HepG2 (cell line): Measurements from ENCODE around the gene RNF175. TPM values are rescaled to one million over a fixed set of nuclear protein-coding genes. Genes with fewer than 3 reads are reported as not detected.

ENCODE experiments used
- ATAC-seq: fragments of 200-7000 bp; cut with Tn5 transposase; 3 replicates; pipeline ENCODE4 v1.9.1; 2020; ENCODE audit warnings: mild to moderate bottlenecking, moderate library complexity
- BruUV-seq: library from RNA; stranded (reverse); fragments of 400-500 nt; replicated peaks from 2 replicates; lab custom pipeline; 2021; lab: Mats Ljungman, UMichigan
- CTCF ChIA-PET: fragments of 300-600 bp; formaldehyde crosslinking; extraction: SDS; loops from one replicate; lab custom pipeline; 2021; ENCODE audit warnings: low total read pairs, inconsistent platforms, low intra/inter-chr PET ratio; lab: Yijun Ruan, JAX
- POLR2A ChIA-PET: fragments of 350-600 bp; sonication (Branson Sonifier 250); formaldehyde crosslinking; loops from one replicate; lab custom pipeline; 2020; ENCODE audit warnings: antibody characterized with exemption, inconsistent platforms; lab: Yijun Ruan, JAX
- DNase-seq: peaks from one replicate; pipeline ENCODE4 v3.0.0-alpha.2; 2015; ENCODE audit warnings: low spot score
- FAIRE-seq: peaks from 3 replicates; lab custom pipeline; 2011; peaks lifted over from hg19 to GRCh38; lab: Jason Lieb, UNC
- H2AFZ ChIP-seq: one replicate; pipeline ENCODE4 v1.6.1; 2011; ENCODE audit warnings: low read length, inconsistent platforms
- H3K27ac ChIP-seq: fragments of 300-600 bp; 3 replicates; pipeline ENCODE4 v1.8.0; 2011; ENCODE audit warnings: mixed run types, mild to moderate bottlenecking, mixed read lengths, low read length, inconsistent platforms; ENCODE audit not compliant: insufficient read depth; ENCODE audit errors: extremely low read length
- H3K27me3 ChIP-seq, 2 experiments: fragments of 200-600 bp in 1 of 2; 2 replicates in 1 of 2; 3 replicates in 1 of 2; pipeline versions ENCODE4 v1.6.0 to v1.8.0; 2011; ENCODE audit warnings: low read length in 2 of 2, mild to moderate bottlenecking in 2 of 2, moderate library complexity in 2 of 2, inconsistent platforms in 1 of 2; ENCODE audit not compliant: insufficient read depth in 2 of 2, control insufficient read depth in 1 of 2
- H3K36me3 ChIP-seq, 2 experiments: fragments of 200-600 bp in 1 of 2; replicated peaks in 1 of 2; 2 replicates in 1 of 2; 3 replicates in 1 of 2; pipeline versions ENCODE4 v1.5.1 to v1.8.0; 2011; ENCODE audit warnings: low read length in 2 of 2, inconsistent platforms in 1 of 2; ENCODE audit not compliant: insufficient read depth in 2 of 2, control insufficient read depth in 1 of 2
- H3K4me1 ChIP-seq: 2 replicates; pipeline ENCODE4 v1.5.1; 2012; ENCODE audit warnings: low read length, inconsistent platforms; ENCODE audit not compliant: insufficient read depth
- H3K4me2 ChIP-seq: 2 replicates; pipeline ENCODE4 v1.6.0; 2011; ENCODE audit warnings: low read depth, low read length, inconsistent platforms
- H3K4me3 ChIP-seq, 3 experiments: fragments of 200-600 bp in 1 of 3; sonication (generic), shearing (Covaris generic) in 1 of 3; replicated peaks in 1 of 3; 2 replicates each; pipeline ENCODE4 v1.5.1; 2011 to 2016; ENCODE audit warnings: low read length in 3 of 3, inconsistent platforms in 2 of 3, low read depth in 2 of 3, mild to moderate bottlenecking in 2 of 3, control low read depth in 1 of 3, mixed read lengths in 1 of 3; ENCODE audit not compliant: insufficient read depth in 1 of 3
- H3K79me2 ChIP-seq: one replicate; pipeline ENCODE4 v1.6.1; 2011; ENCODE audit warnings: low read length, inconsistent platforms; ENCODE audit not compliant: insufficient read depth
- H3K9ac ChIP-seq: 2 replicates; pipeline ENCODE4 v1.6.0; 2011; ENCODE audit warnings: mild to moderate bottlenecking, low read depth, low read length, inconsistent platforms; ENCODE audit not compliant: insufficient read depth
- H3K9me3 ChIP-seq: 2 replicates; pipeline ENCODE4 v1.5.1; 2012; ENCODE audit warnings: mild to moderate bottlenecking, low read length
- H4K20me1 ChIP-seq: 2 replicates; pipeline ENCODE4 v1.6.0; 2011; ENCODE audit warnings: inconsistent platforms, mild to moderate bottlenecking, low read length, moderate library complexity; ENCODE audit not compliant: insufficient read depth
- CREM ChIP-seq, 2 experiments: sonication (generic) in 1 of 2; formaldehyde crosslinking in 1 of 2; IDR thresholded peaks; 2 replicates each; pipeline versions ENCODE4 v1.4.0 to v1.6.1; 2016 to 2020; ENCODE audit warnings: antibody characterized with exemption in 1 of 2, mild to moderate bottlenecking in 1 of 2, missing genetic modification reagents in 1 of 2
- FOXA1 ChIP-seq, 2 experiments: fragments of 450-650 bp in 1 of 2; sonication (generic) in 1 of 2; formaldehyde crosslinking in 1 of 2; IDR thresholded peaks; 2 replicates each; pipeline versions ENCODE4 v1.4.0 to v1.6.1; 2016 to 2020; ENCODE audit warnings: missing genetic modification reagents in 1 of 2
- GABPB1 ChIP-seq: IDR thresholded peaks from 2 replicates; pipeline ENCODE4 v1.6.1; 2016; ENCODE audit warnings: mild to moderate bottlenecking, missing genetic modification reagents, moderate library complexity, missing compliant biosample characterization
- KLF11 ChIP-seq: IDR thresholded peaks from 2 replicates; pipeline ENCODE4 v1.6.1; 2016; ENCODE audit warnings: missing compliant biosample characterization
- RNF2 ChIP-seq: fragments of 450-650 bp; conservative IDR thresholded peaks from 2 replicates; pipeline ENCODE4 v1.6.1; 2016; ENCODE audit warnings: low read depth
- SMC3 ChIP-seq: IDR thresholded peaks from 2 replicates; pipeline ENCODE4 v1.6.1; 2011; ENCODE audit warnings: low read length, improper control_type of control experiment
- ZBTB3 ChIP-seq: sonication (generic); formaldehyde crosslinking; IDR thresholded peaks from 2 replicates; pipeline ENCODE4 v1.4.0; 2020; ENCODE audit warnings: low read depth, mild to moderate bottlenecking, moderate library complexity, missing genetic modification reagents, borderline replicate concordance
- ZBTB38 ChIP-seq: sonication (generic); formaldehyde crosslinking; IDR thresholded peaks from 2 replicates; pipeline ENCODE4 v1.5.1; 2020; ENCODE audit warnings: mild to moderate bottlenecking, missing genetic modification reagents
- ZNF225 ChIP-seq: sonication (generic); formaldehyde crosslinking; IDR thresholded peaks from 2 replicates; pipeline ENCODE4 v1.4.0; 2020; ENCODE audit warnings: mild to moderate bottlenecking, missing genetic modification reagents
- ZNF235 ChIP-seq: sonication (generic); formaldehyde crosslinking; IDR thresholded peaks from 2 replicates; pipeline ENCODE4 v1.8.1; 2023; ENCODE audit warnings: mild to moderate bottlenecking, missing genetic modification reagents, borderline replicate concordance
- ZNF501 ChIP-seq: sonication (generic); formaldehyde crosslinking; IDR thresholded peaks from 2 replicates; pipeline ENCODE4 v1.5.1; 2020; ENCODE audit warnings: mild to moderate bottlenecking, moderate library complexity, missing genetic modification reagents
- ZNF83 ChIP-seq: sonication (generic); formaldehyde crosslinking; IDR thresholded peaks from 2 replicates; pipeline ENCODE4 v1.4.0; 2020; ENCODE audit warnings: missing genetic modification reagents, mild to moderate bottlenecking, borderline replicate concordance
- ZNF879 ChIP-seq: sonication (generic); formaldehyde crosslinking; IDR thresholded peaks from 2 replicates; pipeline ENCODE4 v1.8.1; 2023; ENCODE audit warnings: missing genetic modification reagents
- WGBS: methylation state at CpG from one replicate; pipeline ENCODE4 v1.1.6; 2017; ENCODE audit warnings: low lambda C conversion rate; 5-methylcytosine and 5-hydroxymethylcytosine counted together
- in situ Hi-C: cut with HindIII; loops from 2 replicates; pipeline ENCODE4 v1.10.0; 2017; ENCODE audit warnings: low pct_unique_long_range_greater_than_20kb; ENCODE audit not compliant: extremely low pct_ligation_motif_present
- intact Hi-C: fragments of 100-400 bp; cut with micrococcal nuclease; formaldehyde crosslinking; loops from one replicate; pipeline ENCODE4 v1.10.0; 2022; ENCODE audit not compliant: unreplicated experiment
- polyA plus RNA-seq, 8 experiments: library from polyadenylated mRNA; depleted of rRNA in 3 of 8; stranded (reverse) in 7 of 8; unstranded in 1 of 8; fragments of >200 nt; fragmentation: Illumina TruSeq in 4 of 8; extraction: Trizol in 4 of 8; gene quantifications; 2 replicates each; pipeline versions ENCODE4 v1.2.1 to v1.2.3, GENCODE V29; 2011 to 2016; ENCODE audit warnings: low read depth in 4 of 8, missing spikeins in 1 of 8, mixed read lengths in 1 of 8; ENCODE audit not compliant: insufficient read depth in 1 of 8
- total RNA-seq, 5 experiments: library from RNA; depleted of rRNA; stranded (reverse); fragments of >200 nt; fragmentation: Illumina TruSeq; extraction: Trizol; gene quantifications; 2 replicates each; pipeline ENCODE4 v1.2.3, GENCODE V29; 2016; ENCODE audit warnings: low read depth in 1 of 5

RNF175 gene
- total and polyA plus RNA-seq, 2 of the 13 experiments (the other 11 are each of a cell fraction or from before 2014, with no cell fraction given) = not detected

GRCh38 chr4:153790962-153791551, 31.2 kb upstream of the RNF175 start (continued):
- TF ChIP-seq SMC3 (no peak), ZNF879 (CRISPR knock-in tag) (no peak), ZBTB38 (CRISPR knock-in tag) (no peak)

- ChIA-PET CTCF (no interaction called here), POLR2A (no interaction called here)
Observed at GRCh38 chr4:153790500-153790865, 30.7 kb upstream of the RNF175 start.

More at GRCh38 chr4:153790500-153790865, 30.7 kb upstream of the RNF175 start:
- Histone ChIP-seq H3K79me2 (no peaks in the 10 kb centered on the region), H3K36me3 (no peaks in the 10 kb centered on the region), H3K27ac (no peak overlapping the region), H4K20me1 (no peaks in the 10 kb centered on the region), H3K4me2 (no peak overlapping the region), H3K27me3 (peaks cover 2 to 31% of the 10 kb centered on the region in 2 experiments; a peak in 4 of 5 replicates), H3K4me1 (no peaks in the 10 kb centered on the region), H3K9me3 (no peaks in the 10 kb centered on the region), H2AFZ (no peak overlapping the region), H3K4me3 (no peak overlapping the region), H3K9ac (no peak overlapping the region)
- no TSS peak for BruUV-seq
- ATAC-seq (no peak), FAIRE-seq (no peak), DNase-seq (no peak)
- in situ Hi-C loops = no loop called here
- WGBS = 22% methylated on average over 10 of the region's 10 CpGs
- intact Hi-C loops = no loop called here
- TF ChIP-seq ZNF235 (CRISPR knock-in tag) (no peak), RNF2 (no peak), GABPB1 (no peak), KLF11 (CRISPR knock-in tag) (no peak), CREM (IDR thresholded peaks at IDR 0.05) (no peak), CREM (CRISPR knock-in tag; IDR thresholded peaks at IDR 0.05) (no peak), ZNF501 (CRISPR knock-in tag) (no peak), ZNF83 (CRISPR knock-in tag) (no peak), ZBTB3 (CRISPR knock-in tag) (no peak), ZNF225 (no peak), FOXA1 (IDR thresholded peaks at IDR 0.05) (no peak), FOXA1 (CRISPR knock-in tag; IDR thresholded peaks at IDR 0.05) (no peak)
- TF ChIP-seq, all 625 proteins: peak for 0
